ENCODE data around the gene USP30. TPM values are rescaled to one million over a fixed set of nuclear protein-coding genes. Genes with fewer than 3 reads are reported as not detected.

The USP30 gene
- total and polyA plus RNA-seq, 5 experiments from 2014 or later = 9.8 to 12.1 (median 10.2) TPM

DNA sequence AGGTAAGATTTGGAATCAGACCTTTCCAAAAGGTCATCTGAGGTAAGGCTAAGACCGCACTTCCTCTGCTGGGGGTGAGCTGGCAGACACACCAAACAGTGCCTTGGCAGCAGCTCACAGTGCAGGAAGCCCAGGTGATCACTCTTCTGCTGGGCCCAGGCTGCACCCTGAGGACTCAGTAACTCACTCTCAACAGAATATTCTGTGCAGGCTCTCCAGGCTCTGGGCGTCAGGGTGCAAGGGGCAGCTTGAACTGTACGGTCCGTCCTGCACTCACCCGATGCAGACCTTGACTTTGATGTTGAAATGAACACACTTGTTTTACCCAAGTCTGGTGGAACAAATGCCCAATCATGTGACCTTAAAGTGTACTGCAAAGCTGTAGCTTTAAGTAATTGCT lies 34.9 kb downstream of the USP30 start:
- H3K4me3 Mint-ChIP-seq = no peak overlapping the region
- no peak for ATAC-seq
- peaks cover 0 to 77% (median 2%) of the 10 kb centered on the region in 3 donors for H3K36me3 Mint-ChIP-seq
- POLR2A ChIA-PET = no interaction called here
- peaks cover 6 to 17% (median 11%) of the 10 kb centered on the region in 4 donors for H3K4me1 Mint-ChIP-seq
- DNase-seq = no peak
- peak overlapping the region in 3 of 10 donors; percentile 24 to 39 (median 36) for H3K27ac Mint-ChIP-seq
- no peaks in the 10 kb centered on the region for H3K9me3 Mint-ChIP-seq
- H3K27me3 Mint-ChIP-seq = no peaks in the 10 kb centered on the region

- H3K36me3 Mint-ChIP-seq = peaks cover 0 to 64% (median 0%) of the 10 kb centered on the region in 3 donors
- peak overlapping the region in 1 of 10 donors; percentile 20 for H3K4me3 Mint-ChIP-seq
- POLR2A ChIA-PET = no interaction called here
- H3K27ac Mint-ChIP-seq = peak overlapping the region in 5 of 10 donors; percentile 11 to 77 (median 65)
- H3K4me1 Mint-ChIP-seq = peaks cover 13 to 33% (median 27%) of the 10 kb centered on the region in 4 donors
- H3K27me3 Mint-ChIP-seq = no peaks in the 10 kb centered on the region
- no peaks in the 10 kb centered on the region for H3K9me3 Mint-ChIP-seq
- no peak for ATAC-seq
- DNase-seq = no peak
Observed at GRCh38 chr12:109088818-109089217, 36.4 kb downstream of the USP30 start.

DNA sequence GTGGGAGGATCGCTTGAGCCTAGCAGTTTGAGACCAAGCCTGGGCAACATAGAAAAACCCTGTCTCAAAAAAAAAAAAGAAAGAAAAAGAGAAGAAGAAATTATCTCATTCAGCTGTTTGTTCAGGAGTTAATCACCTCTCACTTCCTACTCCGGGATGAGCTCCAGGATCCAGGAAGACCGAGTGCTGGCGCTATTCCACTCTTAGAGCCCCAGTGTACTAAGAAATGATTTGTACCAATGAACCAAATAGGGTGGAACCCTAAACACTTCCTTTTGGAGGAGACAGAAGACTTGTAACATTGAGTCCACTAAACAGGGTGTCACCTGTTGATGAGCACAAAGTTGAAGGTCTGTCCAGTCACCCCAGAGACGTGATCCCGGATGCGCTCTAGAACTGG lies 37.3 kb downstream of the USP30 start:
- Mint-ChIP-seq H3K27ac (peak overlapping the region in 3 of 10 donors; percentile 17 to 89 (median 83)), H3K4me1 (peaks cover 14 to 37% (median 31%) of the 10 kb centered on the region in 4 donors), H3K4me3 (no peak overlapping the region), H3K27me3 (no peaks in the 10 kb centered on the region), H3K9me3 (no peaks in the 10 kb centered on the region), H3K36me3 (peaks cover 0 to 55% (median 0%) of the 10 kb centered on the region in 3 donors)
- POLR2A ChIA-PET = interaction anchor here (0.7 kb wide), 2 partner anchors 9 to 312 kb away, joined by 3 to 4 read pairs; no protein-coding TSS in a partner anchor
- DNase-seq (no peak), ATAC-seq (no peak)

DNA sequence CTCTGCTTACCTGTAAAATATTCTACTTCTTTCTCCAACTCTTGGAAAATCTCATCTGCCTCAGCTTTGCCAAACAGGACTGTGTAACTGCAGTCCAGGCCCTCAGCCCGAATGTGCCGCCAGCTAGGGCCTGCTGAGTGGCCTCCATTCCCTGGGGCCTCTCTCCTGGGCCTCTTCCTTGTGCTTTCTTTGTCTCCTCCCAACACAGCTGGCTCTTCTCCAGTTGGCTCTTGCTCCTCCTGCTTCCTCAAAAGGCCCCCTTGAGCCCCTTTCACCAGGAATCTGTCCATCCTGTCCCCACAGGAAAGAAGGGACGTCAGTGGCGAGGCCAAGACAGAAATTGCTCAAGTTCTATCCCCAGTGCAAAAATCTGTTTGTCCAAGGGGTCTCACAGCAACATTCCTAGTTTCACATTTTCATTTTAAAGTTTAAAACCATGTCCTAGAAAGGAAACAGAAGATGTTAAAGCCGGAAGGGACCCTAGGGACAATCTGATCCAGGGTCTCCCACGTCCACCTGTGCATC lies 40.2 kb downstream of the USP30 start:
- Mint-ChIP-seq H3K36me3 (peaks cover 0 to 30% (median 0%) of the 10 kb centered on the region in 3 donors), H3K9me3 (no peaks in the 10 kb centered on the region), H3K4me1 (peaks cover 12 to 40% (median 33%) of the 10 kb centered on the region in 4 donors), H3K27me3 (no peaks in the 10 kb centered on the region), H3K27ac (peak overlapping the region; percentile 88 to 97 (median 94)), H3K4me3 (peak overlapping the region; percentile 84 to 93 (median 88))
- no peak for ATAC-seq
- POLR2A ChIA-PET = interaction anchor here (0.5 to 2.0 kb wide), 3 partner anchors 40 to 2000 kb away, joined by 3 to 8 read pairs (median 4); partner anchors contain the start of gene USP30
- no peak for DNase-seq

- no peaks in the 10 kb centered on the region for H3K27me3 Mint-ChIP-seq
- H3K4me3 Mint-ChIP-seq = peak within 1 kb of the TSS; percentile 84 to 93 (median 88)
- DNase-seq (peak; percentile 89 to 97 (median 94)), ATAC-seq (peak; percentile 78 to 83)
- H3K36me3 Mint-ChIP-seq = peaks cover 0 to 23% (median 0%) of the 10 kb centered on the region in 3 donors
- peaks cover 12 to 42% (median 34%) of the 10 kb centered on the region in 4 donors for H3K4me1 Mint-ChIP-seq
- POLR2A ChIA-PET = interaction anchor here (0.5 to 2.0 kb wide), 4 partner anchors 41 to 1999 kb away, joined by 3 to 8 read pairs (median 4); partner anchors contain the start of gene USP30
- peak within 1 kb of the TSS; percentile 88 to 97 (median 94) for H3K27ac Mint-ChIP-seq
- no peaks in the 10 kb centered on the region for H3K9me3 Mint-ChIP-seq
Observed at GRCh38 chr12:109093022-109093918, 40.9 kb downstream of the USP30 start, which contains the start of gene ALKBH2. Gene ALKBH2 (minus strand): TSS chr12:109093472. CDS start chr12:109092786, 686 bp downstream.

DNA sequence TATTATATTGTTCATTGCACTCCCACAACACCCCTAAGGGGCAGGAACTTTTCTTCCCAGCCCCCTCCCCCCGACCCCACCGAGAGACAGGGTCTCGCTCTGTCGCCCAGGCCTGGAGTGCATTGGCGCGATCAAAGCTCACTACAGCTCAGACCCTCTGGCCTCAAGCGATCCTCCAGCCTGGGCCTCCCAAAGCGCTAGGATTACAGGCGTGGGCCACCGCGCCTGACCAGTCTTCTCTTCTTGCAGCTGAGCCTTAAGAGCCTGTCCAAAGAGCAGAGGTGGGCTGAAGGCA lies 44.7 kb downstream of the USP30 start:
- ATAC-seq = no peak
- H3K27ac Mint-ChIP-seq = no peak overlapping the region
- POLR2A ChIA-PET = interaction anchor here (0.6 kb wide), 1 partner anchor 562 kb away, joined by 3 read pairs; no protein-coding TSS in a partner anchor
- no peak for DNase-seq
- peaks cover 19 to 54% (median 51%) of the 10 kb centered on the region in 4 donors for H3K4me1 Mint-ChIP-seq
- H3K27me3 Mint-ChIP-seq = no peaks in the 10 kb centered on the region
- H3K4me3 Mint-ChIP-seq = peak overlapping the region in 6 of 10 donors; percentile 32 to 88 (median 62)
- no peaks in the 10 kb centered on the region for H3K9me3 Mint-ChIP-seq
- H3K36me3 Mint-ChIP-seq = peaks cover 0 to 14% (median 4%) of the 10 kb centered on the region in 3 donors

- ATAC-seq = peak; percentile 88 to 93
- POLR2A ChIA-PET = interaction anchor here (0.6 to 1.6 kb wide), 4 partner anchors 45 to 562 kb away, joined by 3 to 8 read pairs (median 3); partner anchors contain the start of gene USP30
- no peaks in the 10 kb centered on the region for H3K9me3 Mint-ChIP-seq
- H3K27me3 Mint-ChIP-seq = no peaks in the 10 kb centered on the region
- peak within 1 kb of the TSS; percentile 80 to 93 (median 88) for H3K4me3 Mint-ChIP-seq
- peaks cover 14 to 48% (median 45%) of the 10 kb centered on the region in 4 donors for H3K4me1 Mint-ChIP-seq
- peaks cover 0 to 18% (median 5%) of the 10 kb centered on the region in 3 donors for H3K36me3 Mint-ChIP-seq
- peak; percentile 93 to 97 (median 96) for DNase-seq
- H3K27ac Mint-ChIP-seq = peak within 1 kb of the TSS; percentile 53 to 93 (median 85)
Observed at GRCh38 chr12:109097435-109098182, 45.2 kb downstream of the USP30 start, which contains the start of gene UNG. Gene UNG (plus strand): TSS chr12:109097597. CDS start chr12:109097680, 83 bp downstream.

DNA sequence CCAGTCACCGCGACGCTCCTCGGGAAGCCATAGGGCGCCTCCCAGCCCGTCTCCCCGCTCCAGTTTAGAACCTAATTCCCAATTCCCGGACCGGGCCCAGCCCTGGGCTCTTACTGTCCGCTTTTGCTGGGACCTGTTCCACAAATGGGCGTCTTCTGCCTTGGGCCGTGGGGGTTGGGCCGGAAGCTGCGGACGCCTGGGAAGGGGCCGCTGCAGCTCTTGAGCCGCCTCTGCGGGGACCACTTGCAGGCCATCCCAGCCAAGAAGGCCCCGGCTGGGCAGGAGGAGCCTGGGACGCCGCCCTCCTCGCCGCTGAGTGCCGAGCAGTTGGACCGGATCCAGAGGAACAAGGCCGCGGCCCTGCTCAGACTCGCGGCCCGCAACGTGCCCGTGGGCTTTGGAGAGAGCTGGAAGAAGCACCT lies 45.8 kb downstream of the USP30 start:
- no peaks in the 10 kb centered on the region for H3K9me3 Mint-ChIP-seq
- H3K36me3 Mint-ChIP-seq = peaks cover 0 to 20% (median 6%) of the 10 kb centered on the region in 3 donors
- no peaks in the 10 kb centered on the region for H3K27me3 Mint-ChIP-seq
- H3K27ac Mint-ChIP-seq = peak overlapping the region; percentile 53 to 91 (median 85)
- peaks cover 13 to 43% (median 40%) of the 10 kb centered on the region in 4 donors for H3K4me1 Mint-ChIP-seq
- DNase-seq (peak in 3 of 10 donors; percentile 11 to 43 (median 36)), ATAC-seq (peak; percentile 27 to 41)
- peak overlapping the region; percentile 80 to 93 (median 88) for H3K4me3 Mint-ChIP-seq
- POLR2A ChIA-PET = interaction anchor here (0.6 to 1.6 kb wide), 7 partner anchors 8 to 240 kb away, joined by 3 to 8 read pairs (median 3); partner anchors contain the start of gene USP30

DNA sequence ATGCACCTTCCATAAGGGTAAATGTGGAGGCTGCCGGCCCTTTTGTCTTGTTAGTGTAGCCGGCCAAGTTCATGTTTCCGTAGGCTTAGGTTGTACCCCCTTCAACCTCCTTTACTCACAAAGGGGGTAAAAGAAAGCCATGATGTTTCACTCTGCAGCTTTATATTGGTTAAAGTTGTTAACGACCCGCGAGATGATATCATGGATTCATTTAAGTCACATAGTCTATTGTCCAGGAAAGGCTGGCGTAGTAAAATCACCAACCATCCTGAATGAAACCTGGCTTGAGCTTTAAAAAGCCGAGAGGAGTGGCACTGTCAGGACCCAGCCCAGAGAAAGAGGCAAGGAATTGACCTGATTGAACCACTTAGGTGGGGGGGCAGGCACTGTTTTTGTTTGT lies 46.3 kb downstream of the USP30 start:
- peaks cover 10 to 38% (median 35%) of the 10 kb centered on the region in 4 donors for H3K4me1 Mint-ChIP-seq
- peak overlapping the region; percentile 80 to 93 (median 88) for H3K4me3 Mint-ChIP-seq
- H3K27ac Mint-ChIP-seq = peak overlapping the region; percentile 53 to 91 (median 85)
- DNase-seq = no peak
- no peaks in the 10 kb centered on the region for H3K9me3 Mint-ChIP-seq
- peak in 1 of 2 donors; percentile 4 for ATAC-seq
- no peaks in the 10 kb centered on the region for H3K27me3 Mint-ChIP-seq
- H3K36me3 Mint-ChIP-seq = peaks cover 0 to 25% (median 10%) of the 10 kb centered on the region in 3 donors
- POLR2A ChIA-PET = interaction anchor here (0.6 to 1.6 kb wide), 7 partner anchors 9 to 241 kb away, joined by 3 to 8 read pairs (median 3); partner anchors contain the start of gene USP30

DNA sequence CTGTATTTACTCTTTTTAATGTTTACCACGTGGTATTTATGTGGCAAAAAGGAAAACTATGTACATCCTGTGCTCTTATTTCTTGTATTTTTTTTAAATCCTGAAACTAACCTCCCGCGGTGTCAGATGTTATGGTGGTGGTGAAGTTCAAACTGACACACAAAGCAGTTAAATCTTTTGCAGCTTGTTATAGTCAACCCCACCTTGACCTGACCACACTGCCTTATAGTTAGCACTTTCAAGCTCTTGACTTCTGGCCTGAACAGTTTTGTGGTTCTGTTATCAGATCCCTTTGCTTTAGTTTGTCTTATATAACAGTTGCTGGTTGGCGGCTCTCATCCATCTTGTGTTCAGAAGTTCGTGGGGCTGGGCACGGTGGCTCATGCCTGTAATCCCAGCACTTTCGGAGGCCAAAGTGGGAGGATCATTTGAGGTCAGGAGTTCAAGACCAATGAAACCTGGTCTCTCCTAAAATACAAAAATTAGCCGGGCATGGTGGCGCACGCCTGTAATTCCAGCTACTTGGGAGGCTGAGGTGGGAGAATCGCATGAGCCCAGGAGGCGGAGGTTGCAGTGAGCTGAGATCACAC lies 47.1 kb downstream of the USP30 start:
- Mint-ChIP-seq H3K4me3 (peak overlapping the region; percentile 33 to 93 (median 88)), H3K27me3 (no peaks in the 10 kb centered on the region), H3K9me3 (no peaks in the 10 kb centered on the region), H3K4me1 (peaks cover 9 to 35% (median 28%) of the 10 kb centered on the region in 4 donors), H3K36me3 (peaks cover 0 to 33% (median 10%) of the 10 kb centered on the region in 3 donors), H3K27ac (peak overlapping the region in 8 of 10 donors; percentile 43 to 91 (median 87))
- POLR2A ChIA-PET = interaction anchor here (1.4 to 1.6 kb wide), 3 partner anchors 13 to 55 kb away, joined by 3 to 8 read pairs (median 3); partner anchors contain the start of gene USP30
- DNase-seq (peak in 2 of 10 donors; percentile 17 to 19), ATAC-seq (no peak)

- ATAC-seq = no peak
- peaks cover 14 to 32% (median 28%) of the 10 kb centered on the region in 4 donors for H3K4me1 Mint-ChIP-seq
- peak overlapping the region in 1 of 10 donors; percentile 38 for H3K4me3 Mint-ChIP-seq
- POLR2A ChIA-PET = no interaction called here
- DNase-seq = no peak
- H3K36me3 Mint-ChIP-seq = peaks cover 0 to 42% (median 10%) of the 10 kb centered on the region in 3 donors
- no peaks in the 10 kb centered on the region for H3K9me3 Mint-ChIP-seq
- no peaks in the 10 kb centered on the region for H3K27me3 Mint-ChIP-seq
- peak overlapping the region in 4 of 10 donors; percentile 13 to 69 (median 34) for H3K27ac Mint-ChIP-seq
Observed at GRCh38 chr12:109100741-109101140, 48.4 kb downstream of the USP30 start.

Data from naive thymus-derived CD8-positive, alpha-beta T cell (primary cell).